Mesendoderm (in vitro differentiated cells): ENCODE data around the gene FUT8.
A peak's percentile ranks its signal among the peaks of the same experiment; 100 is the strongest.
"Not testable (repeated sequence)": the region's sequence is repeated elsewhere in the genome, so short reads cannot be mapped to it uniquely, and the experiment has no call there.

ENCODE experiments used
- DNase-seq: peaks from one replicate; pipeline ENCODE4 v3.0.0; 2013
- H2AK5ac ChIP-seq: 2 replicates; pipeline ENCODE4 v1.6.1; 2013; ENCODE audit warnings: low read length, inconsistent platforms
- H2BK120ac ChIP-seq: 2 replicates; pipeline ENCODE4 v1.6.1; 2013; ENCODE audit warnings: low read depth, mild to moderate bottlenecking, low read length, moderate library complexity, mixed read lengths
- H2BK15ac ChIP-seq: replicated peaks from 2 replicates; pipeline ENCODE4 v1.6.1; 2013; ENCODE audit warnings: low read depth, mild to moderate bottlenecking, moderate library complexity
- H2BK5ac ChIP-seq: 2 replicates; pipeline ENCODE4 v1.6.1; 2013; ENCODE audit warnings: low read length, inconsistent platforms
- H3K18ac ChIP-seq: 2 replicates; pipeline ENCODE4 v1.6.1; 2013; ENCODE audit warnings: mild to moderate bottlenecking, low read length, mixed read lengths
- H3K23ac ChIP-seq: one replicate; pipeline ENCODE4 v1.6.1; 2013; ENCODE audit warnings: low read length
- H3K27ac ChIP-seq: 2 replicates; pipeline ENCODE4 v1.5.1; 2013; ENCODE audit warnings: low read depth, mild to moderate bottlenecking, inconsistent platforms, low read length, moderate library complexity
- H3K27me3 ChIP-seq: 2 replicates; pipeline ENCODE4 v1.6.1; 2013; ENCODE audit warnings: low read length, control low read depth, mild to moderate bottlenecking, inconsistent platforms; ENCODE audit not compliant: insufficient read depth, poor library complexity
- H3K36me3 ChIP-seq: 2 replicates; pipeline ENCODE4 v1.6.1; 2013; ENCODE audit warnings: low read length, inconsistent platforms; ENCODE audit not compliant: control insufficient read depth, insufficient read depth
- H3K4ac ChIP-seq: one replicate; pipeline ENCODE4 v1.6.1; 2013; ENCODE audit warnings: low read depth, mild to moderate bottlenecking, low read length, moderate library complexity
- H3K4me1 ChIP-seq: 2 replicates; pipeline ENCODE4 v1.6.1; 2013; ENCODE audit warnings: low read depth, low read length, inconsistent platforms; ENCODE audit not compliant: control insufficient read depth
- H3K4me2 ChIP-seq: 2 replicates; pipeline ENCODE4 v1.6.1; 2013; ENCODE audit warnings: low read length
- H3K4me3 ChIP-seq: 2 replicates; pipeline ENCODE4 v1.5.1; 2013; ENCODE audit warnings: mild to moderate bottlenecking, low read length
- H3K56ac ChIP-seq: one replicate; pipeline ENCODE4 v1.6.1; 2013; ENCODE audit warnings: low read length
- H3K79me1 ChIP-seq: 2 replicates; pipeline ENCODE4 v1.6.1; 2013; ENCODE audit warnings: low read length, inconsistent platforms
- H3K79me2 ChIP-seq: 2 replicates; pipeline ENCODE4 v1.6.1; 2013; ENCODE audit warnings: mild to moderate bottlenecking, low read length; ENCODE audit not compliant: control insufficient read depth, insufficient read depth
- H3K9ac ChIP-seq: 2 replicates; pipeline ENCODE4 v1.6.1; 2013; ENCODE audit warnings: low read length, inconsistent platforms
- H4K5ac ChIP-seq: one replicate; pipeline ENCODE4 v1.6.1; 2013; ENCODE audit warnings: low read length
- H4K8ac ChIP-seq: one replicate; pipeline ENCODE4 v1.6.1; 2013; ENCODE audit warnings: low read depth, mild to moderate bottlenecking, control low read depth, low read length, moderate library complexity
- WGBS: extraction: QIAGEN DNeasy Blood & Tissue Kit; methylation state at CpG from one replicate; pipeline ENCODE4 v1.1.7; 2013; ENCODE audit warnings: low lambda C conversion rate, missing lambda C conversion rate; ENCODE audit not compliant: insufficient coverage; ENCODE audit errors: extremely low coverage; 5-methylcytosine and 5-hydroxymethylcytosine counted together

FUT8 gene

DNA sequence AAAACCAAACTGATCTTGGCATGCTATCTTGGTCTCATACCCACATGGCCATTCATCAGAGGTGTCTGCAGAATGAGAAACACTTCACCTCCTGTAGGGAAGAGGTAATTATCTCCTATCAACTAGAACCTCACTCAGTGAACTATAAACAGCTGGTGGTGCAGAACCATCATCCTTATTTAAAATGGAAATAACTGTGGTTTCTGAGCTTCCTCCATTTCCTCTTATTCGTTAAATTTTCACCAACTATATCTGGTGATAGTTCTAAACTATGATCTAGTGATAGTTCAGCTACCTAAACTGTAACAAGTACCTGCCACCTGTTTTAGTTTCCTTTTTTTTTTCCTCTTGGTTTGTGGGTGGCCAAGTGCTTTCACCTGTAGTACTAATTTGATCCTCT lies 218.5 kb downstream of the FUT8 start:
- Histone ChIP-seq H3K27me3 (no peaks in the 10 kb centered on the region), H3K9ac (no peak overlapping the region)
- no CpG with 5 or more reads among the region's 1 CpG for WGBS

GRCh38 chr14:65632487-65632886 lies 220.0 kb downstream of the FUT8 start:
- H2BK15ac ChIP-seq: no peak overlapping the region
- no CpG with 5 or more reads among the region's 1 CpG for WGBS
- no peak overlapping the region for H3K56ac ChIP-seq
- H4K5ac ChIP-seq: no peak overlapping the region
- no peak for DNase-seq
- no peak overlapping the region for H3K9ac ChIP-seq
- no peak overlapping the region for H3K4me3 ChIP-seq
- no peak overlapping the region for H4K8ac ChIP-seq
- H2BK5ac ChIP-seq: no peak overlapping the region
- no peak overlapping the region for H2AK5ac ChIP-seq
- H2BK120ac ChIP-seq: no peak overlapping the region
- H3K4ac ChIP-seq: no peak overlapping the region
- no peak overlapping the region for H3K18ac ChIP-seq
- H3K36me3 ChIP-seq: no peaks in the 10 kb centered on the region
- H3K79me1 ChIP-seq: no peaks in the 10 kb centered on the region
- no peak overlapping the region for H3K27ac ChIP-seq
- no peaks in the 10 kb centered on the region for H3K27me3 ChIP-seq
- no peak overlapping the region for H3K4me2 ChIP-seq
- H3K23ac ChIP-seq: no peak overlapping the region
- no peaks in the 10 kb centered on the region for H3K4me1 ChIP-seq
- no peaks in the 10 kb centered on the region for H3K79me2 ChIP-seq

More for the DNA sequence above, 218.5 kb downstream of the FUT8 start:
- no peak overlapping the region for H3K4me3 ChIP-seq
- no peak overlapping the region for H3K4ac ChIP-seq
- no peak overlapping the region for H3K23ac ChIP-seq
- H3K56ac ChIP-seq: no peak overlapping the region
- no peak overlapping the region for H3K27ac ChIP-seq
- no peaks in the 10 kb centered on the region for H3K4me1 ChIP-seq
- no peaks in the 10 kb centered on the region for H3K36me3 ChIP-seq
- no peaks in the 10 kb centered on the region for H3K79me1 ChIP-seq
- DNase-seq: peak; percentile 37
- H4K8ac ChIP-seq: no peak overlapping the region
- no peak overlapping the region for H2BK5ac ChIP-seq
- no peak overlapping the region for H4K5ac ChIP-seq
- H2AK5ac ChIP-seq: no peak overlapping the region
- no peak overlapping the region for H2BK15ac ChIP-seq
- H3K18ac ChIP-seq: no peak overlapping the region
- no peak overlapping the region for H3K4me2 ChIP-seq
- no peak overlapping the region for H2BK120ac ChIP-seq
- H3K79me2 ChIP-seq: no peaks in the 10 kb centered on the region

- not testable (repeated sequence) for H2BK120ac ChIP-seq, H3K79me2 ChIP-seq, H3K4me2 ChIP-seq, H3K27me3 ChIP-seq, H3K4ac ChIP-seq, H4K8ac ChIP-seq, H3K23ac ChIP-seq, H3K4me3 ChIP-seq, H3K56ac ChIP-seq, H4K5ac ChIP-seq, H3K36me3 ChIP-seq, H3K9ac ChIP-seq, H3K27ac ChIP-seq, H3K4me1 ChIP-seq, H2BK15ac ChIP-seq, H3K79me1 ChIP-seq, H2BK5ac ChIP-seq, H3K18ac ChIP-seq, DNase-seq, H2AK5ac ChIP-seq
- WGBS: no CpG with 5 or more reads among the region's 26 CpGs
Observed at GRCh38 chr14:65633666-65634065, 221.1 kb downstream of the FUT8 start.

DNA sequence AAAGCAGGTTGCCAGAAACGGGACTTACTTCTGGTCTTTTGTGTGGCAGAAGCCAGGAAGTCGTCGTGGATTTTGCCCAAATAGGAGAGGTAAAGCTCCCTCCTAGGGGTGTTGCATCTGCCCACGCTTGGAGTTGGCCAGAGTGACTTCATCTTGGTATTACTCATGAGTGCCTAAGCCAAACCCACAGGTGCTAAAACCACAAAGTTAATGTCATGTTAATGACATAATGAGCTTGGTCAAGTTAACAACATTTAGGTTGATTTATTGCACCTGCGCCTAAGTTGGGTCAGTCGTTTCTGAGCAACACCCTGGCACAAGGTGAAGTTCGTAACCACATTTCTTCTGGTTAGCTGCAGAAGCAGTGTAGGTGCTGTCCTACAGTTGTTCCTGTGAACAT lies 225.2 kb downstream of the FUT8 start:
- Histone ChIP-seq H3K23ac (no peak overlapping the region), H3K4me1 (no peaks in the 10 kb centered on the region), H3K4ac (no peak overlapping the region), H3K18ac (no peak overlapping the region), H3K79me2 (no peaks in the 10 kb centered on the region), H2AK5ac (no peak overlapping the region), H3K79me1 (no peaks in the 10 kb centered on the region), H3K36me3 (no peaks in the 10 kb centered on the region), H3K9ac (no peak overlapping the region), H3K4me2 (no peak overlapping the region), H4K8ac (no peak overlapping the region), H3K56ac (no peak overlapping the region), H4K5ac (no peak overlapping the region), H2BK120ac (no peak overlapping the region), H3K27me3 (no peaks in the 10 kb centered on the region), H3K4me3 (no peak overlapping the region), H2BK15ac (no peak overlapping the region), H2BK5ac (no peak overlapping the region), H3K27ac (no peak overlapping the region)
- WGBS: no CpG with 5 or more reads among the region's 7 CpGs
- no peak for DNase-seq

DNA sequence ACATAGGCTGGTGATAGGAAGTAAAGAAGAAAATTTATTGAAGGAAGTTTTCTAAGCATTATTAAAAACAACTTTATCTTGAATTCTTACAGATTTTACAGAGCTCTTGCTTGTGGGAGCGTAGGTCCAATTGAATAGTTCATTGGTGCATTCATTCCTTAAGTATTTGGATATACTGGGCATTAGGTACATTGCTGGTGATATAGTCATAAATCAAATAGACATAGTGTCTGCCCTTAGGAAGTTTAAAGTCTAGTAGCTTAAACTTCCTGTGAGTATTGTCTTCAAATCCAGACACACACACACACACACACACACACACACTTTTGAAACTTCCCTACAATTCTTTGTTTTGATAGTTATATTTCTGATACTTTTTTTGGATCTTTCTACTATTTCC lies 226.7 kb downstream of the FUT8 start:
- Histone ChIP-seq H2BK15ac (no peak overlapping the region), H2BK5ac (no peak overlapping the region), H3K4ac (no peak overlapping the region), H3K18ac (no peak overlapping the region), H2BK120ac (no peak overlapping the region), H3K27me3 (no peaks in the 10 kb centered on the region), H3K27ac (no peak overlapping the region), H3K4me1 (no peaks in the 10 kb centered on the region), H3K79me1 (no peaks in the 10 kb centered on the region), H4K8ac (no peak overlapping the region), H2AK5ac (no peak overlapping the region), H3K56ac (no peak overlapping the region), H3K36me3 (no peaks in the 10 kb centered on the region), H3K9ac (no peak overlapping the region), H3K4me3 (no peak overlapping the region), H4K5ac (no peak overlapping the region), H3K4me2 (no peak overlapping the region), H3K23ac (no peak overlapping the region), H3K79me2 (no peaks in the 10 kb centered on the region)
- WGBS: no CpG with 5 or more reads among the region's 1 CpG
- no peak for DNase-seq

DNA sequence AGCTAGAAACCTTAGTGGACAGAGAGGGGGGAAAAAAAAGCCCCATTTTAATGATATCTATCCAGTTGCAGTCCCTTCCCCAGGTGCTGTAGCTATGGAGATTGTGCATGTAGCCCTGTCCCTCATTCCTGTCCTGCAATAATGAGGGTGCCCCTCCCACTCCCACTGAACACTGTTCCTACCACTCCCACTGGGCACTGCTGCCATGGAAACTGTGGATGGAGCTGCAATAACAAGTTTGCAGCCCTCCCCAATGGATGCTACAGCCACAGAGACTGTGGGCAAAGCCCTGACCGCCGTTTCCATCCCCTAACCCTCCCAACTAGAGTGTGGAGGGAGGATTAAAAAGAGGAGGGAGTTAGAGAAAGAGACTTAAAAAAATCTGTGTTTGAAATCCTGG lies 238.3 kb downstream of the FUT8 start:
- Histone ChIP-seq H2BK15ac (no peak overlapping the region), H3K4me3 (no peak overlapping the region), H3K79me2 (no peaks in the 10 kb centered on the region), H2BK120ac (no peak overlapping the region), H3K18ac (no peak overlapping the region), H2AK5ac (no peak overlapping the region), H3K36me3 (no peaks in the 10 kb centered on the region), H3K4ac (no peak overlapping the region), H3K9ac (no peak overlapping the region), H3K27ac (no peak overlapping the region), H3K56ac (no peak overlapping the region), H3K27me3 (no peaks in the 10 kb centered on the region), H3K79me1 (no peaks in the 10 kb centered on the region), H2BK5ac (no peak overlapping the region), H3K23ac (no peak overlapping the region), H3K4me2 (no peak overlapping the region), H4K8ac (no peak overlapping the region), H3K4me1 (no peaks in the 10 kb centered on the region), H4K5ac (no peak overlapping the region)
- no CpG with 5 or more reads among the region's 2 CpGs for WGBS
- DNase-seq: no peak
